ENCODE data around the gene MAJIN.

DNA sequence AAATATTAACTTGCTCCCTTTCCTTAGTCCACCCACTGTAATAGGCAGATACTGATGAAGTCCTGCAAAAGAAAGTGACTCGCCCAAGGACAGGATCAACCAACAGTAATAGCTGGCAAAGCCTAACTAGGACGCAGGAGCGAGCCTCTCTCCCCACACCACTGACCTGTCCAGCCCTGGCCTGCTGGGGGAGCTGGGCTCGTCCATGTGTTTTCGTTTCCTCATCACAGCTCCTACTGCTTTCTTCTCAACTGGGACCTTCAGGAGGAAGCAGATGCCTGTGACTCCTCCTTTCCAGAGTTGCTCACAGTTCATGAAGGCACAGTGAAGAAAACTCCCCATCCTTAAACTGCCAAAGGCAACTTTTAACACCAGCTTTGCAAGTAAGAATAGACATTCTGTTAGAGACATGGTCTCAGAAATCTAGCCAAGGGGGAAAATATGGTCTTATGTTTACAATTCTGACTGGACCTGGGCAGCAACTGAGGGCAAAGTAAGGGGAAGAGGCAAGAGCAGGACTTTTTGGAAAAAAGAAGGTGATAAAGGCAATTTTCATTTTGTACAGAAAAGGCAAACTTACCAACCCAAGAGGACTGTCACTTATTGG, 24.6 kb downstream of the MAJIN start:
- TF ChIP-seq, protein P1, sequence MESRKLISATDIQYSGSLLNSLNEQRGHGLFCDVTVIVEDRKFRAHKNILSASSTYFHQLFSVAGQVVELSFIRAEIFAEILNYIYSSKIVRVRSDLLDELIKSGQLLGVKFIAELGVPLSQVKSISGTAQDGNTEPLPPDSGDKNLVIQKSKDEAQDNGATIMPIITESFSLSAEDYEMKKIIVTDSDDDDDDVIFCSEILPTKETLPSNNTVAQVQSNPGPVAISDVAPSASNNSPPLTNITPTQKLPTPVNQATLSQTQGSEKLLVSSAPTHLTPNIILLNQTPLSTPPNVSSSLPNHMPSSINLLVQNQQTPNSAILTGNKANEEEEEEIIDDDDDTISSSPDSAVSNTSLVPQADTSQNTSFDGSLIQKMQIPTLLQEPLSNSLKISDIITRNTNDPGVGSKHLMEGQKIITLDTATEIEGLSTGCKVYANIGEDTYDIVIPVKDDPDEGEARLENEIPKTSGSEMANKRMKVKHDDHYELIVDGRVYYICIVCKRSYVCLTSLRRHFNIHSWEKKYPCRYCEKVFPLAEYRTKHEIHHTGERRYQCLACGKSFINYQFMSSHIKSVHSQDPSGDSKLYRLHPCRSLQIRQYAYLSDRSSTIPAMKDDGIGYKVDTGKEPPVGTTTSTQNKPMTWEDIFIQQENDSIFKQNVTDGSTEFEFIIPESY (IDR thresholded peaks at IDR 0.05) = no peak
- TF ChIP-seq TAF1 (conservative IDR thresholded peaks at IDR 0.05) = no peak
- TF ChIP-seq, protein P2, sequence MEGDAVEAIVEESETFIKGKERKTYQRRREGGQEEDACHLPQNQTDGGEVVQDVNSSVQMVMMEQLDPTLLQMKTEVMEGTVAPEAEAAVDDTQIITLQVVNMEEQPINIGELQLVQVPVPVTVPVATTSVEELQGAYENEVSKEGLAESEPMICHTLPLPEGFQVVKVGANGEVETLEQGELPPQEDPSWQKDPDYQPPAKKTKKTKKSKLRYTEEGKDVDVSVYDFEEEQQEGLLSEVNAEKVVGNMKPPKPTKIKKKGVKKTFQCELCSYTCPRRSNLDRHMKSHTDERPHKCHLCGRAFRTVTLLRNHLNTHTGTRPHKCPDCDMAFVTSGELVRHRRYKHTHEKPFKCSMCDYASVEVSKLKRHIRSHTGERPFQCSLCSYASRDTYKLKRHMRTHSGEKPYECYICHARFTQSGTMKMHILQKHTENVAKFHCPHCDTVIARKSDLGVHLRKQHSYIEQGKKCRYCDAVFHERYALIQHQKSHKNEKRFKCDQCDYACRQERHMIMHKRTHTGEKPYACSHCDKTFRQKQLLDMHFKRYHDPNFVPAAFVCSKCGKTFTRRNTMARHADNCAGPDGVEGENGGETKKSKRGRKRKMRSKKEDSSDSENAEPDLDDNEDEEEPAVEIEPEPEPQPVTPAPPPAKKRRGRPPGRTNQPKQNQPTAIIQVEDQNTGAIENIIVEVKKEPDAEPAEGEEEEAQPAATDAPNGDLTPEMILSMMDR (IDR thresholded peaks at IDR 0.05; ENCODE audit: low read depth, low read length, missing input control) = no peak
- no peak for TF ChIP-seq YY1 (IDR thresholded peaks at IDR 0.05)
- TF ChIP-seq SP1 (IDR thresholded peaks at IDR 0.05) = no peak
- TF ChIP-seq, protein P3, sequence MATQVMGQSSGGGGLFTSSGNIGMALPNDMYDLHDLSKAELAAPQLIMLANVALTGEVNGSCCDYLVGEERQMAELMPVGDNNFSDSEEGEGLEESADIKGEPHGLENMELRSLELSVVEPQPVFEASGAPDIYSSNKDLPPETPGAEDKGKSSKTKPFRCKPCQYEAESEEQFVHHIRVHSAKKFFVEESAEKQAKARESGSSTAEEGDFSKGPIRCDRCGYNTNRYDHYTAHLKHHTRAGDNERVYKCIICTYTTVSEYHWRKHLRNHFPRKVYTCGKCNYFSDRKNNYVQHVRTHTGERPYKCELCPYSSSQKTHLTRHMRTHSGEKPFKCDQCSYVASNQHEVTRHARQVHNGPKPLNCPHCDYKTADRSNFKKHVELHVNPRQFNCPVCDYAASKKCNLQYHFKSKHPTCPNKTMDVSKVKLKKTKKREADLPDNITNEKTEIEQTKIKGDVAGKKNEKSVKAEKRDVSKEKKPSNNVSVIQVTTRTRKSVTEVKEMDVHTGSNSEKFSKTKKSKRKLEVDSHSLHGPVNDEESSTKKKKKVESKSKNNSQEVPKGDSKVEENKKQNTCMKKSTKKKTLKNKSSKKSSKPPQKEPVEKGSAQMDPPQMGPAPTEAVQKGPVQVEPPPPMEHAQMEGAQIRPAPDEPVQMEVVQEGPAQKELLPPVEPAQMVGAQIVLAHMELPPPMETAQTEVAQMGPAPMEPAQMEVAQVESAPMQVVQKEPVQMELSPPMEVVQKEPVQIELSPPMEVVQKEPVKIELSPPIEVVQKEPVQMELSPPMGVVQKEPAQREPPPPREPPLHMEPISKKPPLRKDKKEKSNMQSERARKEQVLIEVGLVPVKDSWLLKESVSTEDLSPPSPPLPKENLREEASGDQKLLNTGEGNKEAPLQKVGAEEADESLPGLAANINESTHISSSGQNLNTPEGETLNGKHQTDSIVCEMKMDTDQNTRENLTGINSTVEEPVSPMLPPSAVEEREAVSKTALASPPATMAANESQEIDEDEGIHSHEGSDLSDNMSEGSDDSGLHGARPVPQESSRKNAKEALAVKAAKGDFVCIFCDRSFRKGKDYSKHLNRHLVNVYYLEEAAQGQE (IDR thresholded peaks at IDR 0.05) = no peak
- TF ChIP-seq FOXA1 (IDR thresholded peaks at IDR 0.05) = no peak
- TF ChIP-seq GABPA (IDR thresholded peaks at IDR 0.05 in 1 of 2, conservative IDR thresholded peaks at IDR 0.05 in 1 of 2) = no peak
- peak in 1 of 2 donors; percentile 27 for TF ChIP-seq RAD21 (IDR thresholded peaks at IDR 0.05)
- no peak for TF ChIP-seq EGR1 (IDR thresholded peaks at IDR 0.05; ENCODE audit: low read depth in 2 of 2)
- no peak for TF ChIP-seq HNF4A (conservative IDR thresholded peaks at IDR 0.05)

Measured in liver (tissue), 3 donors.